Pancreas (tissue), 10 donors: ENCODE results near the gene MARK3. TPM values are rescaled to one million over a fixed set of nuclear protein-coding genes. Genes with fewer than 3 reads are reported as not detected.

ENCODE experiments used
- ATAC-seq, 4 donors: fragments of 200-7000 bp; cut with Tn5 transposase; one replicate each; pipeline versions ENCODE4 v1.8.0 to v1.9.1; 2020; ENCODE audit warnings: mild to moderate bottlenecking in 4 of 4, moderate library complexity in 4 of 4
- DNase-seq, 6 donors: peaks; one replicate each; pipeline ENCODE4 v3.0.0-alpha.2; 2020
- FAIRE-seq: peaks from 2 replicates; lab custom pipeline; 2012; peaks lifted over from hg19 to GRCh38; lab: Jason Lieb, UNC
- H3K27ac ChIP-seq, 4 donors: fragments of 200-600 bp; sonication (generic); 1 replicate in 3 of 4; 2 replicates in 1 of 4; pipeline versions ENCODE4 v1.5.0 to v1.8.0; 2020
- H3K27me3 ChIP-seq, 4 donors: fragments of 200-600 bp; one replicate each; pipeline ENCODE4 v1.8.0; 2021
- H3K36me3 ChIP-seq, 3 donors: fragments of 200-600 bp; sonication (generic) in 1 of 3; one replicate each; pipeline versions ENCODE4 v1.5.0 to v1.8.0; 2020 to 2021
- H3K4me1 ChIP-seq, 3 donors: fragments of 200-600 bp; one replicate each; pipeline ENCODE4 v1.8.0; 2021
- H3K4me3 ChIP-seq, 4 donors: fragments of 200-600 bp; sonication (generic) in 2 of 4; one replicate each; pipeline versions ENCODE4 v1.5.0 to v1.8.0; 2020 to 2021
- H3K9me3 ChIP-seq, 4 donors: fragments of 200-600 bp; one replicate each; pipeline ENCODE4 v1.8.0; 2021
- WGBS, 2 donors: extraction: QIAGEN DNeasy Blood & Tissue Kit; methylation state at CpG; one replicate each; pipeline ENCODE4 v1.1.7; 2013; 5-methylcytosine and 5-hydroxymethylcytosine counted together
- intact Hi-C, 3 donors: fragments of 100-400 bp; cut with DNase I; formaldehyde crosslinking; loops; one replicate each; pipeline versions ENCODE4 v1.11.1 to v1.14.2; 2022
- polyA plus RNA-seq, 2 donors: library from polyadenylated mRNA; stranded (reverse); fragments of 200-250 nt; gene quantifications; one replicate each; pipeline ENCODE4 v1.2.3, GENCODE V29; 2013
- total RNA-seq, 6 donors: library from RNA; stranded (reverse); fragmentation: NEBNext Ultra II Directional in 4 of 6; extraction: Animal tissue kit (Norgen Biotek cat#: 25700) in 4 of 6; gene quantifications; one replicate each; pipeline versions ENCODE4 v1.2.1 to v1.2.4, GENCODE V29; 2021 to 2023
- TF ChIP-seq, protein P1 (sequence below), 4 donors: fragments of 200-600 bp; sonication (generic) in 3 of 4; IDR thresholded peaks; one replicate each; pipeline versions ENCODE4 v1.5.0 to v1.8.0; 2021; ENCODE audit warnings: antibody characterized with exemption in 4 of 4
- donor health status: healthy with polysubstance abuse.
- donor health status: DM: no; HTN: no; CAD: no; lungs with moderate emphysema.
- donor health status: DM: no; HTN: no; CAD: no.
- donor health status: control.
- donor health status: control.
- donor health status: Bipolar disorder and iron deficiency.
- donor health status: DM: yes; HTN: yes; CAD: no.
- donor health status: DM: no; HTN: no; CAD: no.
- donor health status: DM: no; HTN: no; CAD: no.
- donor health status: DM: yes; HTN: yes; CAD: no.

MARK3 gene
- total and polyA plus RNA-seq, 8 donors = 35.3 to 110 (median 47.0) TPM

DNA sequence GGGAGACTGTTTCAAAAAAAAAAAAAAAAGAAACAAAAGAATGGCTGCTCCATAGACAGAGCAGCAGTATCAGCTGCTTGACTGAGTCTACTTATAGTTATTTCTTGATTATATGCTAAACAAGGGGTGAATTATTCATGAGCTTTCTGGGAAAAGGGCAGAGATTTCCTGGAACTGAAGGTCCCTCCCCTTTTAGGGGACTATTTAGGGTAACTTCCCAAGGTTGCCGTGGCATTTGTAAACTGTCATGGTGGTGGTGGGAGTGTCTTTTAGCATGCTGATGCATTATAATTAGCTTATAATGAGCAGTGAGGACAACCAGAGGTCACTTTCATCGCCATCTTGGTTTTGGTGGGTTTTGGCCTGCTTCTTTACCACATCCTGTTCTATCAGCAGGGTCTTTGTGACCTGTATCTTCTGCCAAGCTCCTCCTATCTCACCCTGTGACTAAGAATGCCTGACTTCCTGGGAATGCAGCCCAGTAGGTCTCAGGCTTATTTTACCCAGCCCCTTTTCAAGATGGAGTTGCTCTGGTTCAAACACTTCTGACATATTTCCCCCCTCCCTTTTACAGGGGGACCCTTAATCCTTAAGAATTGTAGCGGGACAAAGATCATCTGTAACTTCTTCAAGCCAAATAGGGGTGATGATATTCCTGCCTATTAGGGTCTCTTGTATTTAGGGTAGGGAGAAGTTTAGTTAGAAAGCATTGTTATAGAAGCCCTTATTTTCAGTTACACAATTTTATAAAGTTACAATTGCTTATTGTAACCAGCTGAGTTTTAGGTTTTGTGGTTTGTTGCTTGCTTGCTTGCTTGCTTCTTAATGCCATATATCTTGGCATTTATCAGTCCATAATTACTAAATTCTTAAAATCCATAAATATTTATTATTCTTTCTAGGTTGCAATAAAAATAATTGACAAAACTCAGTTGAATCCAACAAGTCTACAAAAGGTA is 42.5 kb downstream of the MARK3 start:
- Histone ChIP-seq H3K4me3 (no peak overlapping the region), H3K36me3 (no peaks in the 10 kb centered on the region), H3K9me3 (no peaks in the 10 kb centered on the region), H3K4me1 (peaks cover 0 to 18% (median 15%) of the 10 kb centered on the region in 3 donors), H3K27me3 (no peaks in the 10 kb centered on the region), H3K27ac (no peak overlapping the region)
- DNase-seq (peak in 1 of 6 donors; percentile 26), ATAC-seq (peak; percentile 18 to 52 (median 31)), FAIRE-seq (no peak)
- intact Hi-C loops = no loop called here
- TF ChIP-seq, protein P1, sequence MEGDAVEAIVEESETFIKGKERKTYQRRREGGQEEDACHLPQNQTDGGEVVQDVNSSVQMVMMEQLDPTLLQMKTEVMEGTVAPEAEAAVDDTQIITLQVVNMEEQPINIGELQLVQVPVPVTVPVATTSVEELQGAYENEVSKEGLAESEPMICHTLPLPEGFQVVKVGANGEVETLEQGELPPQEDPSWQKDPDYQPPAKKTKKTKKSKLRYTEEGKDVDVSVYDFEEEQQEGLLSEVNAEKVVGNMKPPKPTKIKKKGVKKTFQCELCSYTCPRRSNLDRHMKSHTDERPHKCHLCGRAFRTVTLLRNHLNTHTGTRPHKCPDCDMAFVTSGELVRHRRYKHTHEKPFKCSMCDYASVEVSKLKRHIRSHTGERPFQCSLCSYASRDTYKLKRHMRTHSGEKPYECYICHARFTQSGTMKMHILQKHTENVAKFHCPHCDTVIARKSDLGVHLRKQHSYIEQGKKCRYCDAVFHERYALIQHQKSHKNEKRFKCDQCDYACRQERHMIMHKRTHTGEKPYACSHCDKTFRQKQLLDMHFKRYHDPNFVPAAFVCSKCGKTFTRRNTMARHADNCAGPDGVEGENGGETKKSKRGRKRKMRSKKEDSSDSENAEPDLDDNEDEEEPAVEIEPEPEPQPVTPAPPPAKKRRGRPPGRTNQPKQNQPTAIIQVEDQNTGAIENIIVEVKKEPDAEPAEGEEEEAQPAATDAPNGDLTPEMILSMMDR (IDR thresholded peaks at IDR 0.05) = no peak
- WGBS, 2 donors = 78% methylated on average over 3 of the region's 3 CpGs

DNA sequence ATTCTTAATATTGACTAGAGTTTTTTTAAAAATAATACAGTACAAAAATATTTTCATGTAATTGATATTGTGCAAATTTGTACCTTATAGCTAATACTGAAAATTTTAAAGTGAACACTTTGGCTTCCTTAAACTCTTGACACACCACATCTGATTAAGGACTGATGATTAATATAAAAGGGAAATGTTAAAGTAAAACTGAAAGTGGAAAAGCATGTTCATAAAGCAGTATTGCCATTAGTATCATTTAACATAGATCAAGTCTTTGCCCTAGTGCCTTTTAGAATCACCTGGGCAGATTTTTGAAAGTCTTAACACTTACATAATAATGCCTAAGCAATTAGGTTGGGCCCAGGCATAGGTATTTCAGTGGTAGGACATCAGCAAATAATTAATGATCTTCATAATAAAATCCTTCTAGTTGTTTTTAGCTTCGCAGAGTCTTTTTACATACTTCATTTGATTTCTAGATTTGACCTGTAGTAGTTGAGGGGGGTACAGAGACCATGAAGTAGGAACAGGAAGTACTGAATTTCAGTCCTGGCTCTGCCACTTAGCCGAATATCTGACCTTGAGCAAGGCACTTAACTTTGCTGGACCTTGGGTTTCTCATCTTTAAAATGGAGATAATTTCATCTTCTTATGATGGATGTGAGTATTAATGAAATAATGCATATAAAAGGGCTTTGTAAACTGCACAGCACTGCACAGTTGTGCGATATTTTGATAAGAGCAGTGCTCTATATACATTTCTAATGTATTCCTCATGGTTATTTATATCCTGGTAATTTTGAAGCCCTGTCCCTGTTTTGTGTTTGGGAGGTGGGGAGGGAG is 43.7 kb downstream of the MARK3 start:
- H3K27me3 ChIP-seq = no peaks in the 10 kb centered on the region
- WGBS, 2 donors = 57 to 58% methylated on average over 3 of the region's 3 CpGs
- H3K36me3 ChIP-seq = no peaks in the 10 kb centered on the region
- peak overlapping the region in 2 of 4 donors; percentile 7 to 29 for H3K27ac ChIP-seq
- ATAC-seq (peak in 3 of 4 donors; percentile 31 to 75 (median 59)), DNase-seq (no peak), FAIRE-seq (no peak)
- TF ChIP-seq, protein P1 (IDR thresholded peaks at IDR 0.05) = no peak
- H3K9me3 ChIP-seq = no peaks in the 10 kb centered on the region
- intact Hi-C loops = no loop called here
- no peak overlapping the region for H3K4me3 ChIP-seq
- H3K4me1 ChIP-seq = peaks cover 0 to 18% (median 15%) of the 10 kb centered on the region in 3 donors

DNA sequence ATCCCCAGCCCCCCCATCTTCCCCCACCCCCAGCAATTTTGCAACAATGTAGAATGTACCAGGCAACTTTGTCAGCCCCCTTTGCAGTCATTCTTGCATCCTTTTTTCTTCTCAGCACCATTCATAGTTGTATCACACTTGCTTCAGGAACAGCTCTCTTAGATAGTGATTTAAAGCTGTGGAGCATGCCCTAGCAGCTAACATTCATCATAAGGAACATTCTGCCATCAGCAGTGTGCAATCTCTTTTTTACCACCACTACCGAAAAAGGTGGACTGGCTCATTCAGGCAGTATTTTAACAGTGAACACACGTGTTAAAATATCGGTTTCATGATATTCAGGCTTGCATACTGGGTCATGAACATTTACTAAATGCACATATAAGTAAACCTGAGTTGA is 45.1 kb downstream of the MARK3 start:
- WGBS, 2 donors = 90 to 95% methylated on average over 3 of the region's 3 CpGs
- H3K27ac ChIP-seq = no peak overlapping the region
- no peaks in the 10 kb centered on the region for H3K9me3 ChIP-seq
- no peak for ATAC-seq
- no peaks in the 10 kb centered on the region for H3K27me3 ChIP-seq
- TF ChIP-seq, protein P1 (IDR thresholded peaks at IDR 0.05) = no peak
- no peak for FAIRE-seq
- DNase-seq = no peak
- no peak overlapping the region for H3K4me3 ChIP-seq
- peaks cover 0 to 18% (median 15%) of the 10 kb centered on the region in 3 donors for H3K4me1 ChIP-seq
- no peaks in the 10 kb centered on the region for H3K36me3 ChIP-seq
- intact Hi-C loops = no loop called here

DNA sequence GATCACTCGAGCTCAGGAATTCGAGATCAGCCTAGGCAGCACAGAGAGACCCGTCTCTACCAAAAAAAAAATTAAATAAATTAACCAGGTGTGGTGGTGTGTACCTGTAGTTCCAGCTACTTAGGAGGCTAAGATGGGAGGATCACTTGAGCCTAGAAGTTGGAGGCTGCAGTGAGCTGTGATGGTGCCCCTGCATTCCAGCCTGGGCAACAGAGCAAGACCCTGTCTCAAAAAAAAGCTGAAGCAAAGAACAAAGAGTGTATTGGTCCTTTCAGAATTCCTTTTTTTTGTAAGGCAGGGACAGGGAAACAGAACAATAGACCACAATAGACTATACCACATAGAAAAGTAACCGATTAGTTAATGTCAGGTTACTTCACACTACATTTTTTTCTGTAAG is 47.4 kb downstream of the MARK3 start:
- ATAC-seq (no peak), FAIRE-seq (no peak), DNase-seq (no peak)
- WGBS, 2 donors = 95 to 96% methylated on average over 4 of the region's 4 CpGs
- intact Hi-C loops = no loop called here
- Histone ChIP-seq H3K27me3 (no peaks in the 10 kb centered on the region), H3K4me3 (no peak overlapping the region), H3K9me3 (no peaks in the 10 kb centered on the region), H3K4me1 (peaks cover 0 to 18% (median 13%) of the 10 kb centered on the region in 3 donors), H3K36me3 (no peaks in the 10 kb centered on the region), H3K27ac (no peak overlapping the region)
- TF ChIP-seq, protein P1 (IDR thresholded peaks at IDR 0.05) = no peak
